Left lobe of liver (tissue), 1 donor: ENCODE results near the gene MOGAT1. TPM values are rescaled to one million over a fixed set of nuclear protein-coding genes. Genes with fewer than 3 reads are reported as not detected.

ENCODE experiments used
- total RNA-seq: library from RNA; stranded (reverse); gene quantifications from one replicate; pipeline ENCODE4 v1.2.1, GENCODE V29; 2021
- donor health status: DM: no; HTN: yes; CAD: no.

MOGAT1 gene
- total RNA-seq, 1 donor from 2014 or later, result 10.2 TPM

Other genes with a start within 250 kb of the MOGAT1 start
- gene SGPP2, start 247.1 kb upstream of the MOGAT1 start, total RNA-seq, result 0.23 TPM
- gene FARSB, start 15.6 kb upstream of the MOGAT1 start, total RNA-seq, result 5.6 TPM
- 41.5 TPM for gene ACSL3, start 189.4 kb downstream of the MOGAT1 start, total RNA-seq